ENCODE results near the gene RXYLT1.

The RXYLT1 gene

GRCh38 chr12:63805704-63806672, 26.3 kb downstream of the RXYLT1 start:
- Histone ChIP-seq H3K27me3 (ENCODE audit: control insufficient read depth, low read length) (no peaks in the 10 kb centered on the region), H3K27ac (ENCODE audit: low read depth, low read length) (no peak overlapping the region), H3K4me1 (ENCODE audit: control insufficient read depth, low read length) (peaks cover 3% of the 10 kb centered on the region; the same call in 1 of the 2 replicates), H3K79me2 (ENCODE audit: control insufficient read depth, low read length) (no peaks in the 10 kb centered on the region), H3K4me2 (ENCODE audit: low read length) (no peak overlapping the region), H3K9me2 (replicated peaks; ENCODE audit: control insufficient read depth, low read length) (no peaks in the 10 kb centered on the region), H4K20me1 (ENCODE audit: control insufficient read depth, insufficient read depth, low read depth, low read length) (no peaks in the 10 kb centered on the region), H3K4me3 (ENCODE audit: low read length) (no peak overlapping the region), H3K9me3 (ENCODE audit: control insufficient read depth, insufficient read depth, low read length) (no peaks in the 10 kb centered on the region), H3F3A (ENCODE audit: control insufficient read depth, insufficient read depth) (0 out of 2 replicates have a peak, but pooled peaks cover 3% of the 10 kb centered on the region), H3K36me3 (ENCODE audit: control insufficient read depth, low read length) (peaks cover 33% of the 10 kb centered on the region)
- TF ChIP-seq EZH2phosphoT487 (IDR thresholded peaks at IDR 0.05; ENCODE audit: borderline replicate concordance, low read length) (no peak), CTCF (IDR thresholded peaks at IDR 0.05; ENCODE audit: low read depth, low read length, poor library complexity, severe bottlenecking) (no peak)

- no peak for TF ChIP-seq CTCF (IDR thresholded peaks at IDR 0.05; ENCODE audit: low read depth, low read length, poor library complexity, severe bottlenecking)
- no peak for TF ChIP-seq EZH2phosphoT487 (IDR thresholded peaks at IDR 0.05; ENCODE audit: borderline replicate concordance, low read length)
Observed at GRCh38 chr12:63808631-63809030, 28.9 kb downstream of the RXYLT1 start.

GRCh38 chr12:63809566-63809965, 29.9 kb downstream of the RXYLT1 start:
- no peaks in the 10 kb centered on the region for H3K79me2 ChIP-seq (ENCODE audit: control insufficient read depth, low read length)
- no peaks in the 10 kb centered on the region for H4K20me1 ChIP-seq (ENCODE audit: control insufficient read depth, insufficient read depth, low read depth, low read length)
- H3K4me2 ChIP-seq (ENCODE audit: low read length): no peak overlapping the region
- 0 out of 2 replicates have a peak, but pooled peaks cover 3% of the 10 kb centered on the region for H3F3A ChIP-seq (ENCODE audit: control insufficient read depth, insufficient read depth)
- H3K27me3 ChIP-seq (ENCODE audit: control insufficient read depth, low read length): no peaks in the 10 kb centered on the region
- H3K4me1 ChIP-seq (ENCODE audit: control insufficient read depth, low read length): peaks cover 15% of the 10 kb centered on the region
- TF ChIP-seq CTCF (IDR thresholded peaks at IDR 0.05; ENCODE audit: low read depth, low read length, poor library complexity, severe bottlenecking) (no peak), EZH2phosphoT487 (IDR thresholded peaks at IDR 0.05; ENCODE audit: borderline replicate concordance, low read length) (no peak)
- H3K4me3 ChIP-seq (ENCODE audit: low read length): no peak overlapping the region
- no peaks in the 10 kb centered on the region for H3K9me2 ChIP-seq (replicated peaks; ENCODE audit: control insufficient read depth, low read length)
- H3K27ac ChIP-seq (ENCODE audit: low read depth, low read length): no peak overlapping the region
- no peaks in the 10 kb centered on the region for H3K9me3 ChIP-seq (ENCODE audit: control insufficient read depth, insufficient read depth, low read length)
- H3K36me3 ChIP-seq (ENCODE audit: control insufficient read depth, low read length): peaks cover 27% of the 10 kb centered on the region

More at GRCh38 chr12:63808631-63809030, 28.9 kb downstream of the RXYLT1 start:
- H3K36me3 ChIP-seq (ENCODE audit: control insufficient read depth, low read length): peaks cover 27% of the 10 kb centered on the region
- no peak overlapping the region for H3K4me3 ChIP-seq (ENCODE audit: low read length)
- no peaks in the 10 kb centered on the region for H3K79me2 ChIP-seq (ENCODE audit: control insufficient read depth, low read length)
- H3K4me2 ChIP-seq (ENCODE audit: low read length): no peak overlapping the region
- H3K9me2 ChIP-seq (replicated peaks; ENCODE audit: control insufficient read depth, low read length): no peaks in the 10 kb centered on the region
- H3F3A ChIP-seq (ENCODE audit: control insufficient read depth, insufficient read depth): 0 out of 2 replicates have a peak, but pooled peaks cover 3% of the 10 kb centered on the region
- H3K27me3 ChIP-seq (ENCODE audit: control insufficient read depth, low read length): no peaks in the 10 kb centered on the region
- peaks cover 10% of the 10 kb centered on the region for H3K4me1 ChIP-seq (ENCODE audit: control insufficient read depth, low read length)
- no peak overlapping the region for H3K27ac ChIP-seq (ENCODE audit: low read depth, low read length)
- no peaks in the 10 kb centered on the region for H3K9me3 ChIP-seq (ENCODE audit: control insufficient read depth, insufficient read depth, low read length)
- no peaks in the 10 kb centered on the region for H4K20me1 ChIP-seq (ENCODE audit: control insufficient read depth, insufficient read depth, low read depth, low read length)

Data from DOHH2 (cell line).